HUES64 (cell line): ENCODE data around the gene B4GALT5.

ENCODE experiments used
- H3K27ac ChIP-seq: 2 replicates; pipeline ENCODE4 v1.7.0; 2013; ENCODE audit warnings: low read depth, low read length, inconsistent platforms
- H3K27me3 ChIP-seq: 2 replicates; pipeline ENCODE4 v1.6.1; 2013; ENCODE audit warnings: mild to moderate bottlenecking, low read length; ENCODE audit not compliant: insufficient read depth
- H3K36me3 ChIP-seq: 2 replicates; pipeline ENCODE4 v1.6.1; 2013; ENCODE audit warnings: mild to moderate bottlenecking, low read length; ENCODE audit not compliant: insufficient read depth
- H3K4me1 ChIP-seq: 2 replicates; pipeline ENCODE4 v1.6.1; 2013; ENCODE audit warnings: mild to moderate bottlenecking, low read length, moderate library complexity; ENCODE audit not compliant: insufficient read depth
- H3K4me3 ChIP-seq: 2 replicates; pipeline ENCODE4 v1.5.1; 2013; ENCODE audit warnings: mild to moderate bottlenecking, low read length, moderate library complexity
- H3K9ac ChIP-seq: 2 replicates; pipeline ENCODE4 v1.6.1; 2013; ENCODE audit warnings: mild to moderate bottlenecking, low read depth, low read length
- H3K9me3 ChIP-seq: 2 replicates; pipeline ENCODE4 v1.6.1; 2013; ENCODE audit warnings: low read depth, low read length; ENCODE audit not compliant: insufficient read depth
- WGBS: fragments of 150-250, 120-280 bp; methylation state at CpG from one replicate; pipeline ENCODE4 v1.1.7; 2013; ENCODE audit warnings: missing lambda C conversion rate; 5-methylcytosine and 5-hydroxymethylcytosine counted together

Gene B4GALT5

DNA sequence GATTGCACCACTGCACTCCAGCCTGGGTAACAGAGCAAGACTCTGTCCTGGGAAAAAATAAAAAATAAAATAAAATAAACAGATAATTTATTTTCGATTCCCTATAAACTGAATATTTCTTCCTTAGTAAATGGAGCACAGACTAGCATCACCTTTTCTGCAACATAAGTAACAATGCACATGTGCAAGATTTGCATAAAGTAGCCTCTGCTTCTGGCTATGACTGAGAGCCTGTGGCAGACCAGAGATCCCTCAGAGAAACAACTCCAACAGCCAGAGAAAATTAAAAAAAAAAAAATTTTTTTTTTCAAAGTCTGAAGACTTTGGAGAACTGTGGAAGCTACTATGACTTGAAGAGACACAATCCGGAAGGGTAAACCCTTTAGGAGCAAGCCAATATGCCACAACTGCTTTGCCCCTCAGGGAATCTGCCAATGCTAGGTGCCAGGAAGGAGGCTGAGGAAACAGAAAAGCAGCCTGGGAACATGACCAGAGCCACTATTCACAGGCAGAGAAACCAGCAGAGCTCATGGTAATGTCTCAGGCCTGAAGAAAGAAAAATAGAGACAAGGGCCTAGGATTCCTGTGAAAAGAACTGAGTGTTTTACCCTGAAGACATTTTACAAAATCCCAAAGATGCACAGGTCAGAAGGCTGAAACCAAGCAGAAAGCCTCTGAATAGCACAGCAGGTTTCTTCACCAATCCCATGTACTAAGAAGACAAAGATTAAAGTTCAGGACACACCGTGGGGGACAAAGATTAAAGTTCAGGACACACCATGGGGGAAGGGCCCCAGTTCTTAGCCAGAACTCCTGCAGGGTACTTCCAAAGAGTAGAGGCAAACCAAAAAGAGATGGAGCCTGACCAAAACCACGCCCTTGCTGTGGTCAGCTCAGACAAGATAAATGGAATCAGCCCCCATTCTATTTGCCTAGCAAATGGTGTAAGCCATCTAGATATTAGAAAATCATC is 25.8 kb downstream of the B4GALT5 start:
- Histone ChIP-seq H3K27me3 (no peaks in the 10 kb centered on the region), H3K36me3 (no peaks in the 10 kb centered on the region), H3K4me3 (no peak overlapping the region), H3K9ac (no peak overlapping the region), H3K4me1 (peaks cover 65% of the 10 kb centered on the region), H3K27ac (peak overlapping the region; percentile 78; the same call in 1 of the 2 replicates), H3K9me3 (no peaks in the 10 kb centered on the region)
- 50% methylated on average over 4 of the region's 4 CpGs for WGBS

DNA sequence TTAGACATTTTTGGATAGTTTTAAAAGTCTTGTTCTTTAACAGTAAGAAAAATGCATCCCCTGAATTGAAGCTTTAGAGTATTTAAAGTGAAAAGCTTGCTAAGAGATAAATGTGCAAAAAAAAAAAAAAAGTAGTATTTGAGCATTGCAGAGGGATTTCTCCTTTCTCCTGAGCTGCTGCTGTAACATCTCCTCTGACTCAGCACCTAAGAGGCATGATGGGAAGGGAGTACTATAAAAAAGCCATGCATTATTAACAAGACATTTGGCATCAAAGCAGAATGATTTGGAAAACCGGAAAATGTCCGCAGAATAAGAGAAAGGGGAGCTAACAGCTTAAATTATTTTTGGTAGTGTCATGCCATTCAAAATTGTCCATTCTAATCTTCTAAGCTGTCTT is 27.9 kb downstream of the B4GALT5 start:
- WGBS: 43% methylated on average over 2 of the region's 2 CpGs
- H3K4me1 ChIP-seq: peaks cover 63% of the 10 kb centered on the region
- no peak overlapping the region for H3K9ac ChIP-seq

DNA sequence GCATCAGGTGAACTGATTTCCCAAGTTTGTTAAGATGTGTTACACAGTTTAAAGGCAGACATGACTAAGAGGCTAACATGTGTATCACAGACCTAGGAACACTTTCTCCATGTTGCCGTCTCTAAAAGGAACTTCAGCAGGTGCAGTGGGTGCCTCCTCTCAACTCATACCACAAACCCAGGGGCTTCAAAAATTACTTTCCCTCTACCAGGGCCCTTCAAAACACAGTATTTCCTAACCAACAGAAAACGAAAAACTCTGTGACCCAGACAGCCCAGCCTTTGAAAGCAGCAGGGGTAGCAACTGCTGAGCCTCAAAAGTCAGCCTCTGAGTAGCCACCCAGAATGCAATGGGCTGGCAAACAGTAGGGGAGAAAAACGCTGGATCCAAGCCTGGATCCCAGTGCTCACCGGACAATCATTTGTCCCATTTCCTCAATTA is 28.5 kb downstream of the B4GALT5 start:
- H3K36me3 ChIP-seq: no peaks in the 10 kb centered on the region
- H3K4me1 ChIP-seq: peaks cover 67% of the 10 kb centered on the region
- WGBS: 64% methylated on average over 4 of the region's 4 CpGs
- H3K9me3 ChIP-seq: no peaks in the 10 kb centered on the region
- H3K9ac ChIP-seq: peak overlapping the region; percentile 27; the same call in 1 of the 2 replicates
- no peak overlapping the region for H3K27ac ChIP-seq
- no peaks in the 10 kb centered on the region for H3K27me3 ChIP-seq
- no peak overlapping the region for H3K4me3 ChIP-seq

More for the DNA sequence above, 27.9 kb downstream of the B4GALT5 start:
- H3K9me3 ChIP-seq: no peaks in the 10 kb centered on the region
- H3K27me3 ChIP-seq: no peaks in the 10 kb centered on the region
- no peaks in the 10 kb centered on the region for H3K36me3 ChIP-seq
- H3K4me3 ChIP-seq: no peak overlapping the region
- H3K27ac ChIP-seq: no peak overlapping the region

DNA sequence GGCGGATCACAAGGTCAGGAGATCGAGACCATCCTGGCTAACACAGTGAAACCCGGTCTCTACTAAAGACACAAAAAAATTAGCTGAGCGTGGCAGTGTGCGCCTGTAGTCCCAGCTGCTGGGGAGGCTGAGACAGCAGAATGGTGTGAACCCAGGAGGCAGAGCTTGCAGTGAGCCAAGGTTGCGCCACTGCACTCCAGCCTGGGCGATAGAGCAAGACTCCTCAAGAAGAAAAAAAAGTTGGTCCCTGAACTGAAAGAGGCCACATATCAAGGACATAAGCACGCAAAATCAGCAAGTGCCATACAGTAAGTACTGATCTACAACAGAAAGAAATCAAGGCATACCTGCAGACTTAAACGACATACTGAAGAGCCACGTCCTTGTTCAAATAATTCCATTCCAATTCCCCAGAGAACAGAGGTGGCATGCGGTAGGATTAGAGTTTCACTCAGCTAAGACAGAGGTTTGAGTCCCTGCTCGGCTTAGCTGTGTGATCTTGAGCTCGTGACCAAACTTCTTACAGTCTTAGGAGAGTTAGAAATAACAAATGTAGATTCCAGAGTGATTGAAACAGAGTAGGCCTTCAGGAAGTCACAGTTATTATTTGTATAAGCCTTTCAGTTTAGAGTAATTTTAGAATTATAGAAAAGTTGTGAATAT is 29.2 kb downstream of the B4GALT5 start:
- Histone ChIP-seq H3K36me3 (no peaks in the 10 kb centered on the region), H3K4me3 (no peak overlapping the region), H3K27me3 (no peaks in the 10 kb centered on the region), H3K9ac (no peak overlapping the region), H3K9me3 (no peaks in the 10 kb centered on the region), H3K27ac (no peak overlapping the region), H3K4me1 (peaks cover 65% of the 10 kb centered on the region)
- WGBS: 93% methylated on average over 13 of the region's 13 CpGs

GRCh38 chr20:49682798-49683197 is 30.9 kb downstream of the B4GALT5 start:
- no peaks in the 10 kb centered on the region for H3K36me3 ChIP-seq
- H3K9me3 ChIP-seq: no peaks in the 10 kb centered on the region
- H3K27ac ChIP-seq: no peak overlapping the region
- peaks cover 64% of the 10 kb centered on the region for H3K4me1 ChIP-seq
- H3K27me3 ChIP-seq: no peaks in the 10 kb centered on the region
- 98% methylated on average over 3 of the region's 4 CpGs for WGBS
- no peak overlapping the region for H3K9ac ChIP-seq
- no peak overlapping the region for H3K4me3 ChIP-seq

GRCh38 chr20:49682278-49682677 is 31.4 kb downstream of the B4GALT5 start:
- WGBS: 96% methylated on average over 8 of the region's 8 CpGs
- Histone ChIP-seq H3K9ac (no peak overlapping the region), H3K9me3 (no peaks in the 10 kb centered on the region), H3K27ac (no peak overlapping the region), H3K4me1 (peaks cover 65% of the 10 kb centered on the region), H3K36me3 (no peaks in the 10 kb centered on the region), H3K27me3 (no peaks in the 10 kb centered on the region), H3K4me3 (no peak overlapping the region)

DNA sequence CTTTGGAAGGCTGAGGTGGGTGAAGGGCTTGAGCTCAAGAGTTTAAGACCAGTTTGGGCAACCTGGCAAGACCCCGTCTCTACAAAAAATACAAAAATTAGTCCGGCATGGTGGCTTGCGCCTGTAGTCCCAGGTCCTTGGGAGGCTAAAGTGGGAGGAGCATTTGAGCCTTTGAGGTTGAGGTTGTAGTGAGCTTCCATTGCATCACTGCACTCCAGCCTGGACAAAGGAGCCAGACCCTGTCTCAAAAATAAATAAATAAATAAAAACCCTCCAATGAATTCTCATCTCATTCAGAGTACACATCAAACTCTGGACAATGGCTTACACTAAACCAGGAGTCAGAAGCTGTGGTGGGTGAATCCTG is 31.8 kb downstream of the B4GALT5 start:
- H3K9ac ChIP-seq: no peak overlapping the region
- no peaks in the 10 kb centered on the region for H3K36me3 ChIP-seq
- H3K4me3 ChIP-seq: no peak overlapping the region
- H3K27ac ChIP-seq: no peak overlapping the region; the same call in 1 of the 2 replicates
- H3K4me1 ChIP-seq: peaks cover 65% of the 10 kb centered on the region
- 99% methylated on average over 3 of the region's 3 CpGs for WGBS
- no peaks in the 10 kb centered on the region for H3K27me3 ChIP-seq
- H3K9me3 ChIP-seq: no peaks in the 10 kb centered on the region

DNA sequence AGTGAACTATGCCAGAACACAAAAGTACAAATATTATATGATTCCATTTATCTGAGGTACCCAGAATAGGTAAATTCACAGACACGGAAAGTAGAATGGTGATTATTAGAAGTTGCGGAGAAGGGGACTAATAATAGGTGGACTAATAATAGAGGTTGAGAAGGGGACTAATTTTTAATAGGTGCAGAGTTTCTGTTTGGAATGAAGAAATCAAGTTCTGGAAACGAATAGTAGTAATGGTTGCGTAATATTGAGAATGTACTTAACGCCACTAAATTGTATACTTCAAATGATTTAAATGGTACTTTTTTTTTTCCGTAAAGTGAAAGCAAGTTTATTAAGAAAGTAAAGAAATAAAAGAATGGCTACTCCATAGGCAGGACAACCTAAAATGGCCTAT is 33.2 kb downstream of the B4GALT5 start:
- no peak overlapping the region for H3K9ac ChIP-seq
- no peaks in the 10 kb centered on the region for H3K9me3 ChIP-seq
- no peak overlapping the region for H3K27ac ChIP-seq
- H3K4me3 ChIP-seq: no peak overlapping the region
- WGBS: 95% methylated on average over 5 of the region's 6 CpGs
- H3K27me3 ChIP-seq: no peaks in the 10 kb centered on the region
- H3K4me1 ChIP-seq: peaks cover 65% of the 10 kb centered on the region
- H3K36me3 ChIP-seq: no peaks in the 10 kb centered on the region

- no peak overlapping the region for H3K4me3 ChIP-seq
- no peaks in the 10 kb centered on the region for H3K9me3 ChIP-seq
- H3K27ac ChIP-seq: no peak overlapping the region
- 96% methylated on average over 1 of the region's 1 CpG for WGBS
- peaks cover 65% of the 10 kb centered on the region for H3K4me1 ChIP-seq
- no peaks in the 10 kb centered on the region for H3K36me3 ChIP-seq
- no peaks in the 10 kb centered on the region for H3K27me3 ChIP-seq
- no peak overlapping the region for H3K9ac ChIP-seq
Observed at GRCh38 chr20:49679634-49680033, 34.0 kb downstream of the B4GALT5 start.

- Histone ChIP-seq H3K4me1 (peaks cover 71% of the 10 kb centered on the region), H3K27ac (peak overlapping the region; percentile 53), H3K4me3 (no peak overlapping the region)
Observed at GRCh38 chr20:49677777-49678758, 35.6 kb downstream of the B4GALT5 start.

More at GRCh38 chr20:49677777-49678758, 35.6 kb downstream of the B4GALT5 start:
- 94% methylated on average over 11 of the region's 11 CpGs for WGBS
- Histone ChIP-seq H3K27me3 (no peaks in the 10 kb centered on the region), H3K36me3 (no peaks in the 10 kb centered on the region), H3K9me3 (no peaks in the 10 kb centered on the region), H3K9ac (no peak overlapping the region)
